Coronary artery (tissue), 2 donors: ENCODE results near the gene CCDC68.

Experiments used
- DNase-seq: peaks from one replicate; pipeline ENCODE4 v3.0.0-alpha.2; 2017; ENCODE audit warnings: low spot score
- H3K27ac ChIP-seq, 2 donors: fragments of 200-600 bp; sonication (generic); one replicate each; pipeline ENCODE4 v1.5.1; 2016 to 2019
- H3K4me3 ChIP-seq: fragments of 200-600 bp; sonication (generic); 2 replicates; pipeline ENCODE4 v1.5.1; 2016; ENCODE audit warnings: mild to moderate bottlenecking, moderate library complexity
- TF ChIP-seq, protein P1 (sequence below): fragments of 200-600 bp; sonication (generic); IDR thresholded peaks from one replicate; pipeline ENCODE4 v1.5.1; 2019; ENCODE audit warnings: antibody characterized with exemption

CCDC68 gene

DNA sequence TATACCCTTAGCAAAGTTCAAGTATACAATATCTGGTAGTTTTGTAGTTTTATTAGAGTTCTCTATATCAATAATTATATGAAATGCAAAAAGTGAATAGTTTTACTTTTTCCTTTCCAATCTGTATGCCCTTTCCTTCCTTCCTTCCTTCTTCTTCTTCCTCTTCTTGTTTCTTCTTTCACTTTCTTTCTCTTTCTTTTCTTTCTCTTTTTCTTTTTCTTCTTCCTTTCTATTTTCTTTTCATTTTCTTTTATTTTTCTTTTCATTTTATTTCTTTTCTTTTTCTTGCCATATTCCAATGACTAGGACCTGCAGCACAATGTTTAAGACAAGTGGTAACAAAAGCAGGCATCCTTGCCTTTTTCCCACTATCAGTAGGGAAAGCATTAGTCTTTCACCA, 59.8 kb downstream of the CCDC68 start:
- TF ChIP-seq, protein P1, sequence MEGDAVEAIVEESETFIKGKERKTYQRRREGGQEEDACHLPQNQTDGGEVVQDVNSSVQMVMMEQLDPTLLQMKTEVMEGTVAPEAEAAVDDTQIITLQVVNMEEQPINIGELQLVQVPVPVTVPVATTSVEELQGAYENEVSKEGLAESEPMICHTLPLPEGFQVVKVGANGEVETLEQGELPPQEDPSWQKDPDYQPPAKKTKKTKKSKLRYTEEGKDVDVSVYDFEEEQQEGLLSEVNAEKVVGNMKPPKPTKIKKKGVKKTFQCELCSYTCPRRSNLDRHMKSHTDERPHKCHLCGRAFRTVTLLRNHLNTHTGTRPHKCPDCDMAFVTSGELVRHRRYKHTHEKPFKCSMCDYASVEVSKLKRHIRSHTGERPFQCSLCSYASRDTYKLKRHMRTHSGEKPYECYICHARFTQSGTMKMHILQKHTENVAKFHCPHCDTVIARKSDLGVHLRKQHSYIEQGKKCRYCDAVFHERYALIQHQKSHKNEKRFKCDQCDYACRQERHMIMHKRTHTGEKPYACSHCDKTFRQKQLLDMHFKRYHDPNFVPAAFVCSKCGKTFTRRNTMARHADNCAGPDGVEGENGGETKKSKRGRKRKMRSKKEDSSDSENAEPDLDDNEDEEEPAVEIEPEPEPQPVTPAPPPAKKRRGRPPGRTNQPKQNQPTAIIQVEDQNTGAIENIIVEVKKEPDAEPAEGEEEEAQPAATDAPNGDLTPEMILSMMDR = no peak
- H3K4me3 ChIP-seq = no peak overlapping the region
- DNase-seq = no peak
- H3K27ac ChIP-seq = no peak overlapping the region

GRCh38 chr18:54888933-54889332, 70.3 kb downstream of the CCDC68 start:
- DNase-seq = no peak

GRCh38 chr18:54888378-54888777, 70.9 kb downstream of the CCDC68 start:
- DNase-seq = no peak
- H3K4me3 ChIP-seq = no peak overlapping the region
- TF ChIP-seq, protein P1 = no peak
- no peak overlapping the region for H3K27ac ChIP-seq

More at GRCh38 chr18:54888933-54889332, 70.3 kb downstream of the CCDC68 start:
- TF ChIP-seq, protein P1 = no peak
- no peak overlapping the region for H3K4me3 ChIP-seq
- no peak overlapping the region for H3K27ac ChIP-seq

DNA sequence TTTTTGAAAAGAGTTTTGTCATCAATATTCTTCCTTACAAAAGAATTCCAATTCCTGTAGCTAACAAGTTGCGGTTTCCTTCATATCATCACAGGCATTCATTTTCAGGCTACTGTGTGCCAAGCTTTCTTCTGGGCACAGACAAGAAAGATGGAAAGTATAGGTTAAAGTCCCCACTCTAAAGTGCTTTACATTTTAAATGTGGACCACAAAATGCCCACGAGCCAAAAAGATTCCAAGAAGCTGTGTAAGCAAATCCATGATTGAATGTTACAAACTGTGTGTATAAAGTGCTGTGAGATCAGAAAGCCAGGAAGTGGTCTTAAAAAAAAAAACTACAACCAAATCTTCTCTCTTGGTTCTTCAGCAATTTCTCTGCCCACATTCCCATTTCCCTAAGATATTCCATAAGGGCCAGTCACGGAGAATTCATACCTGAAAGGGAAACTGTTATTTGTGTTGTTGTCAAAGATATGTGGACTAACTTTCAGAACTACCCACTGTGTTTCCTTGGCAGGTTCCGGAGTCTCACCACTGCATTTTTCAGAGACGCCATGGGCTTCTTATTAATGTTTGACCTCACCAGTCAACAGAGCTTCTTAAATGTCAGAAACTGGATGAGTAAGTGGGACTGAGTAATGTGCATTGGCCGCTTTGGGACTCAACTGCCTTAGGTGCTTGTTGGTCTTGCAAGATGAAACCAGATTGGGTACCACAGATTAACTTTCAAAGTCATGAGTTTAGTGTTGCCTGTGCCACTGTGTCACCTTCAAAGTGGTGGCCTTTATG, 75.3 kb downstream of the CCDC68 start:
- TF ChIP-seq, protein P1 = no peak
- no peak overlapping the region for H3K27ac ChIP-seq
- DNase-seq = no peak
- no peak overlapping the region for H3K4me3 ChIP-seq

GRCh38 chr18:54882318-54882717, 76.9 kb downstream of the CCDC68 start:
- no peak overlapping the region for H3K27ac ChIP-seq
- no peak overlapping the region for H3K4me3 ChIP-seq
- no peak for DNase-seq
- TF ChIP-seq, protein P1 = no peak

- no peak overlapping the region for H3K4me3 ChIP-seq
- no peak overlapping the region for H3K27ac ChIP-seq
- TF ChIP-seq, protein P1 = no peak
- DNase-seq = no peak
Observed at GRCh38 chr18:54881229-54881768, 78.0 kb downstream of the CCDC68 start.
